Activated T-cell treated with anti-CD3 and anti-CD28 coated beads, Interleukin-2, amount 50 U/mL, for 4 hours (primary cell): ENCODE measurements around the gene NPHS2. TPM values are rescaled to one million over a fixed set of nuclear protein-coding genes. Genes with fewer than 3 reads are reported as not detected.

Source experiments
- ATAC-seq, 2 donors: fragments of 200-7000 bp; cut with Tn5 transposase; one replicate each; pipeline ENCODE4 v1.10.0; 2021
- DNase-seq: peaks from one replicate; pipeline ENCODE4 v3.0.0-alpha.2; 2020
- H3K27me3 Mint-ChIP-seq: one replicate; pipeline ENCODE4 v1.8.0; 2021; ENCODE audit warnings: low read depth, mixed read lengths
- H3K36me3 Mint-ChIP-seq: one replicate; pipeline ENCODE4 v1.8.0; 2022; ENCODE audit warnings: mixed read lengths; ENCODE audit not compliant: insufficient read depth
- H3K4me1 Mint-ChIP-seq: one replicate; pipeline ENCODE4 v1.8.0; 2021; ENCODE audit warnings: low read depth, mixed read lengths
- H3K4me3 Mint-ChIP-seq: one replicate; pipeline ENCODE4 v1.8.0; 2021; ENCODE audit warnings: mild to moderate bottlenecking, moderate library complexity, mixed read lengths
- H3K9me3 Mint-ChIP-seq: one replicate; pipeline ENCODE4 v1.8.0; 2021; ENCODE audit warnings: mixed read lengths
- total RNA-seq, 3 donors: library from RNA; stranded (reverse); gene quantifications; one replicate each; pipeline ENCODE4 v1.2.1, GENCODE V29; 2021

NPHS2 gene
- total RNA-seq, 3 donors from 2014 or later: not detected

GRCh38 chr1:179509384-179509783 is 66.4 kb downstream of the NPHS2 start:
- no peaks in the 10 kb centered on the region for H3K36me3 Mint-ChIP-seq
- H3K27me3 Mint-ChIP-seq: no peaks in the 10 kb centered on the region
- no peak overlapping the region for H3K4me3 Mint-ChIP-seq
- H3K9me3 Mint-ChIP-seq: peaks cover 4% of the 10 kb centered on the region
- ATAC-seq (no peak), DNase-seq (no peak)
- H3K4me1 Mint-ChIP-seq: no peaks in the 10 kb centered on the region

- Mint-ChIP-seq H3K27me3 (peaks cover 3% of the 10 kb centered on the region), H3K9me3 (no peaks in the 10 kb centered on the region), H3K36me3 (no peaks in the 10 kb centered on the region), H3K4me3 (no peak overlapping the region), H3K4me1 (no peaks in the 10 kb centered on the region)
- ATAC-seq (no peak), DNase-seq (no peak)
These were observed 69.5 kb downstream of the NPHS2 start for GRCh38 chr1:179506199-179506598.

Other genes with a start within 250 kb of the NPHS2 start
- gene AXDND1, start 210.0 kb downstream of the NPHS2 start, total RNA-seq: under 1 TPM in 2 of 3 donors, not detected in 1; 0.65 to 0.69 TPM
- gene TDRD5, start 15.9 kb upstream of the NPHS2 start, total RNA-seq: not detected
- not detected for gene FAM163A, start 167.3 kb upstream of the NPHS2 start, total RNA-seq